Tibial nerve (tissue), 4 donors: ENCODE results near the gene C11orf97. TPM values are rescaled to one million over a fixed set of nuclear protein-coding genes. Genes with fewer than 3 reads are reported as not detected.
"Not testable (repeated sequence)": the region's sequence is repeated elsewhere in the genome, so short reads cannot be mapped to it uniquely, and the experiment has no call there.

Experiments used
- DNase-seq, 2 donors: peaks; one replicate each; pipeline ENCODE4 v3.0.0-alpha.2; 2019; ENCODE audit warnings: low spot score in 2 of 2
- H3K27ac ChIP-seq, 4 donors: fragments of 200-600 bp; sonication (generic) in 3 of 4; one replicate each; pipeline ENCODE4 v1.5.1; 2017 to 2019; ENCODE audit warnings: mild to moderate bottlenecking in 1 of 4
- H3K27me3 ChIP-seq, 2 donors: fragments of 200-600 bp; sonication (generic) in 1 of 2; one replicate each; pipeline versions ENCODE4 v1.5.1 to v1.6.0; 2017 to 2019
- H3K36me3 ChIP-seq, 3 donors: fragments of 200-600 bp; sonication (generic); one replicate each; pipeline ENCODE4 v1.5.1; 2018 to 2019
- H3K4me1 ChIP-seq, 4 donors: fragments of 200-600 bp; sonication (generic) in 3 of 4; one replicate each; pipeline ENCODE4 v1.5.1; 2017 to 2019
- H3K4me3 ChIP-seq, 4 donors: fragments of 200-600 bp; sonication (generic) in 3 of 4; one replicate each; pipeline ENCODE4 v1.5.1; 2017 to 2019; ENCODE audit warnings: mild to moderate bottlenecking in 1 of 4, moderate library complexity in 1 of 4
- H3K9me3 ChIP-seq, 4 donors: fragments of 200-600 bp; sonication (generic) in 3 of 4; one replicate each; pipeline ENCODE4 v1.5.1; 2017 to 2019
- CTCF ChIP-seq, 5 experiments: fragments of 200-600 bp in 3 of 5; fragments of 450-650 bp in 2 of 5; sonication (generic) in 3 of 5; IDR thresholded peaks; one replicate each; pipeline ENCODE4 v1.5.1; 2016 to 2019; ENCODE audit warnings: antibody characterized with exemption in 5 of 5, mild to moderate bottlenecking in 3 of 5, moderate library complexity in 2 of 5
- EP300 ChIP-seq, 2 donors: sonication (generic); formaldehyde crosslinking; IDR thresholded peaks; one replicate each; pipeline ENCODE4 v1.6.1; 2017; ENCODE audit warnings: antibody characterized with exemption in 2 of 2, mild to moderate bottlenecking in 1 of 2
- POLR2A ChIP-seq, 2 donors: fragments of 450-650 bp; IDR thresholded peaks; one replicate each; pipeline ENCODE4 v1.6.1; 2017; ENCODE audit warnings: antibody characterized with exemption in 2 of 2, mild to moderate bottlenecking in 2 of 2, moderate library complexity in 2 of 2
- WGBS, 2 donors: methylation state at CpG; one replicate each; pipeline ENCODE4 v1.1.5; 2018; 5-methylcytosine and 5-hydroxymethylcytosine counted together
- total RNA-seq, 4 donors: library from RNA; depleted of rRNA; stranded (reverse); fragments of >200 nt; gene quantifications; one replicate each; pipeline ENCODE4 v1.1.0, GENCODE V29; 2016

The C11orf97 gene
- total RNA-seq, 4 donors from 2014 or later = not detected

- Histone ChIP-seq H3K4me3 (no peak overlapping the region), H3K4me1 (peaks cover 0 to 52% (median 26%) of the 10 kb centered on the region in 4 donors), H3K27ac (no peak overlapping the region), H3K27me3 (no peaks in the 10 kb centered on the region), H3K36me3 (peaks cover 0 to 6% (median 0%) of the 10 kb centered on the region in 3 donors), H3K9me3 (no peaks in the 10 kb centered on the region)
- no peak for TF ChIP-seq POLR2A (IDR thresholded peaks at IDR 0.05)
- TF ChIP-seq CTCF (IDR thresholded peaks at IDR 0.05) = no peak
- no peak for TF ChIP-seq EP300 (IDR thresholded peaks at IDR 0.05)
- no peak for DNase-seq
- WGBS, 2 donors = 70 to 77% methylated on average over 5 of the region's 5 CpGs
These were observed 36.9 kb downstream of the C11orf97 start for GRCh38 chr11:94549146-94549545.

DNA sequence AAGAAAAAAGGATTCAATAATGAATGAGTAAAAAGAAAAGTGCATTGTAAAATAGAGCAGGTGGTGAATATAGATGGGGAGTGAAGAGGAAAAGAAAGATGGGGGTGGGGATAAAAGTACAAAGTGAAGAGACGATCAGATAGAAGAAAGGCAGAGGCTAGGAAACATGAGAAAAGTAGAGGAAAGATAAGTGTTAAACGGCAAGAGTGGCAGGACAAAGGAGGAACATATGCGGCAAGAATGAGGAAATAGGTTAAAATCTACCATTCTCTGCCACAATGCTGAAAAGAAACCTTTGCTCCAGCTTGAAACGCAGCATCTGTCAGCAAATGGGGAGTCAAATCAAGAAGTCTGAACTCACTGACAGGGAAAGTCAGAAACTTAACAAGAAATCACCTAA lies 38.3 kb downstream of the C11orf97 start:
- peaks cover 0 to 42% (median 21%) of the 10 kb centered on the region in 4 donors for H3K4me1 ChIP-seq
- no peak overlapping the region for H3K4me3 ChIP-seq
- WGBS, 2 donors = 63 to 74% methylated on average over 4 of the region's 4 CpGs
- no peaks in the 10 kb centered on the region for H3K27me3 ChIP-seq
- no peak overlapping the region for H3K27ac ChIP-seq
- H3K36me3 ChIP-seq = peaks cover 0 to 2% (median 0%) of the 10 kb centered on the region in 3 donors
- no peak for TF ChIP-seq EP300 (IDR thresholded peaks at IDR 0.05)
- TF ChIP-seq POLR2A (IDR thresholded peaks at IDR 0.05) = no peak
- no peak for TF ChIP-seq CTCF (IDR thresholded peaks at IDR 0.05)
- no peak for DNase-seq
- H3K9me3 ChIP-seq = no peaks in the 10 kb centered on the region

DNA sequence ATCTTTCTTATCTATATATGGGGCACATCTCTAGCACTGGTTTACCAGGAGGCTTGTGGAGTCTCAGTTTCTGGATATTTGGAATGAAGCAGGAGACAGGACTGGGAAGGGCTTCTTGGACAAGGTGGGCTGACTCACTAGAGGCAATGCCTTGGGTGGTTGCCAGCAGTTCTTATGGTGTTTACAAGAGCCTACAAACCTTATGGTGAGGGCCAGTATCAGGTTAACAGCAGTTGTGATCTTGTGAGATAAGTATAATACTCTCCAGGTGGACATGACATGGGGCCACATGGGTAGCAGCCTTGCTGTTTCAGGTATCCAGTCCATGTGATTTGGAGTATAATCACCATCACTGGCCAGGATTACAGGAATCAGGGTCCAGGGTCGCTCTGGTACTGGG lies 41.7 kb downstream of the C11orf97 start:
- no peaks in the 10 kb centered on the region for H3K9me3 ChIP-seq
- H3K27me3 ChIP-seq = no peaks in the 10 kb centered on the region
- peaks cover 0 to 31% (median 9%) of the 10 kb centered on the region in 4 donors for H3K4me1 ChIP-seq
- DNase-seq = no peak
- WGBS, 2 donors = 33 to 75% methylated on average over 1 of the region's 1 CpG
- no peak overlapping the region for H3K27ac ChIP-seq
- no peaks in the 10 kb centered on the region for H3K36me3 ChIP-seq
- no peak overlapping the region for H3K4me3 ChIP-seq
- TF ChIP-seq POLR2A (IDR thresholded peaks at IDR 0.05) (no peak), CTCF (IDR thresholded peaks at IDR 0.05) (no peak), EP300 (IDR thresholded peaks at IDR 0.05) (no peak)

GRCh38 chr11:94555752-94556329 lies 43.6 kb downstream of the C11orf97 start:
- 92 to 96% methylated on average over 8 of the region's 8 CpGs for WGBS, 2 donors
- not testable (repeated sequence) for H3K27me3 ChIP-seq, DNase-seq, H3K27ac ChIP-seq, H3K9me3 ChIP-seq, H3K4me3 ChIP-seq, H3K36me3 ChIP-seq
- H3K4me1 ChIP-seq = peaks cover 0 to 39% (median 5%) of the 10 kb centered on the region in 4 donors

DNA sequence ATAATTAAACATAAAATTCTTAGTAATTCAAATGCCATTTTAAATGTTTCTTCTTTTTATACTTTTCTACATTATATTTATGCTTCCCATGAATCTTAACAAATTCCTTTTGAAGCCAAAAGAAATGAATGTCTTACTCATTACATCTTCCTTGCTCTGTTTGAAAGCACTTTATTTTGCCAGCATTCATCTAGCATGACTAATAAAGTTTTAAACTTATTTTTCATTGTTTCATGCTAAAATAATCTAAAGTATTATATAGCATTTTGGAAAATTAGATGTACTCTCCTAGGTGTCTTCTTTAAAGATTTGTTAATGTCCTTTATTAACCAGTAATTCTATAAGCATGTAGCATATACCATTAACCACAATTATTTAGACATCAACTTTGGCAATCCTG lies 45.2 kb downstream of the C11orf97 start:
- Histone ChIP-seq H3K27ac (no peak overlapping the region), H3K4me3 (no peak overlapping the region), H3K9me3 (no peaks in the 10 kb centered on the region), H3K27me3 (no peaks in the 10 kb centered on the region), H3K36me3 (no peaks in the 10 kb centered on the region), H3K4me1 (peaks cover 0 to 39% (median 5%) of the 10 kb centered on the region in 4 donors)
- DNase-seq = no peak
- TF ChIP-seq EP300 (IDR thresholded peaks at IDR 0.05) = no peak
- TF ChIP-seq CTCF (IDR thresholded peaks at IDR 0.05) = no peak
- no peak for TF ChIP-seq POLR2A (IDR thresholded peaks at IDR 0.05)

- Histone ChIP-seq H3K9me3 (no peaks in the 10 kb centered on the region), H3K36me3 (no peaks in the 10 kb centered on the region), H3K4me3 (no peak overlapping the region), H3K4me1 (peaks cover 0 to 39% (median 5%) of the 10 kb centered on the region in 4 donors), H3K27ac (no peak overlapping the region), H3K27me3 (no peaks in the 10 kb centered on the region)
- TF ChIP-seq EP300 (IDR thresholded peaks at IDR 0.05) (no peak), POLR2A (IDR thresholded peaks at IDR 0.05) (no peak), CTCF (IDR thresholded peaks at IDR 0.05) (no peak)
- 40 to 46% methylated on average over 1 of the region's 1 CpG for WGBS, 2 donors
- DNase-seq = no peak
These were observed 45.7 kb downstream of the C11orf97 start for GRCh38 chr11:94557992-94558391.
